K562 (cell line): Measurements from ENCODE around the gene CHD6. TPM values are rescaled to one million over a fixed set of nuclear protein-coding genes. Genes with fewer than 3 reads are reported as not detected.
A peak's percentile ranks its signal among the peaks of the same experiment; 100 is the strongest.

Source experiments
- ATAC-seq: fragments of 200-7000 bp; cut with Tn5 transposase; 3 replicates; pipeline ENCODE4 v1.9.1; 2020; ENCODE audit warnings: moderate library complexity
- BruUV-seq: library from RNA; stranded (reverse); fragments of 400-500 nt; replicated peaks from 2 replicates; lab custom pipeline; 2021; lab: Mats Ljungman, UMichigan
- CTCF ChIA-PET: fragments of 300-600 bp; formaldehyde crosslinking; extraction: SDS; loops from one replicate; lab custom pipeline; 2021; ENCODE audit warnings: low intra/inter-chr PET ratio; lab: Yijun Ruan, JAX
- POLR2A ChIA-PET: fragments of 300-600, 350-650 bp; sonication (Branson Sonifier 250); formaldehyde crosslinking; extraction: SDS; loops from one replicate; lab custom pipeline; 2021; ENCODE audit warnings: antibody characterized with exemption, inconsistent platforms; lab: Yijun Ruan, JAX
- DNase-seq, 4 experiments: peaks; one replicate each; pipeline versions ENCODE4 v3.0.0 to v3.0.0-alpha.2; 2011 to 2018; ENCODE audit warnings: low spot score in 3 of 4, mixed read lengths in 3 of 4; ENCODE audit errors: extremely low read depth in 1 of 4
- FAIRE-seq: peaks from 2 replicates; lab custom pipeline; 2011; peaks lifted over from hg19 to GRCh38; lab: Jason Lieb, UNC
- H2AFZ ChIP-seq: 2 replicates; pipeline ENCODE4 v1.6.0; 2011; ENCODE audit warnings: low read depth, low read length, control low read depth, inconsistent platforms
- H3K27ac ChIP-seq: fragments of 200-600 bp; 3 replicates; pipeline ENCODE4 v1.8.0; 2011; ENCODE audit warnings: low read depth, mild to moderate bottlenecking, control low read depth, inconsistent platforms, low read length, moderate library complexity, mixed read lengths; ENCODE audit errors: extremely low read depth
- H3K27me3 ChIP-seq, 2 experiments: fragments of 300-600 bp in 1 of 2; 2 replicates in 1 of 2; 3 replicates in 1 of 2; pipeline versions ENCODE4 v1.6.0 to v1.8.0; 2011; ENCODE audit warnings: inconsistent platforms in 2 of 2, low read length in 2 of 2, mild to moderate bottlenecking in 1 of 2, mixed read lengths in 1 of 2, moderate library complexity in 1 of 2; ENCODE audit not compliant: control insufficient read depth in 2 of 2, insufficient read depth in 2 of 2
- H3K36me3 ChIP-seq: fragments of 300-600 bp; 3 replicates; pipeline ENCODE4 v1.8.0; 2011; ENCODE audit warnings: mild to moderate bottlenecking, low read length, inconsistent platforms; ENCODE audit not compliant: control insufficient read depth, insufficient read depth
- H3K4me1 ChIP-seq, 2 experiments: fragments of 200-600 bp in 1 of 2; replicated peaks in 1 of 2; 2 replicates in 1 of 2; 3 replicates in 1 of 2; pipeline versions ENCODE4 v1.5.1 to v1.8.0; 2011; ENCODE audit warnings: inconsistent platforms in 2 of 2, low read length in 2 of 2, mild to moderate bottlenecking in 1 of 2, mixed read lengths in 1 of 2, moderate library complexity in 1 of 2; ENCODE audit not compliant: control insufficient read depth in 2 of 2, insufficient read depth in 2 of 2
- H3K4me2 ChIP-seq: 2 replicates; pipeline ENCODE4 v1.6.1; 2011; ENCODE audit warnings: low read length, control low read depth, inconsistent platforms, mixed read lengths; ENCODE audit not compliant: insufficient read depth
- H3K4me3 ChIP-seq: fragments of 200-600 bp; sonication (generic), shearing (Covaris generic); 2 replicates; pipeline ENCODE4 v1.5.1; 2016; ENCODE audit warnings: control low read depth, inconsistent platforms
- H3K79me2 ChIP-seq: fragments of 200-600 bp; 3 replicates; pipeline ENCODE4 v1.8.0; 2011; ENCODE audit warnings: low read length, inconsistent platforms; ENCODE audit not compliant: control insufficient read depth, insufficient read depth
- H3K9ac ChIP-seq, 2 experiments: 2 replicates each; pipeline versions ENCODE4 v1.6.0 to v1.6.1; 2011; ENCODE audit warnings: low read depth in 2 of 2, low read length in 2 of 2, control low read depth in 1 of 2, inconsistent platforms in 1 of 2, mild to moderate bottlenecking in 1 of 2, mixed read lengths in 1 of 2; ENCODE audit not compliant: insufficient read depth in 1 of 2
- H3K9me1 ChIP-seq: one replicate; pipeline ENCODE4 v1.6.0; 2011; ENCODE audit warnings: inconsistent platforms, mild to moderate bottlenecking, low read length, moderate library complexity; ENCODE audit not compliant: control insufficient read depth, insufficient read depth
- H3K9me3 ChIP-seq: replicated peaks from 2 replicates; pipeline ENCODE4 v1.5.1; 2011; ENCODE audit warnings: low read depth, low read length, inconsistent platforms; ENCODE audit not compliant: control insufficient read depth, insufficient read depth
- H4K20me1 ChIP-seq: replicated peaks from 2 replicates; pipeline ENCODE4 v1.6.1; 2011; ENCODE audit warnings: low read length, inconsistent platforms, mixed read lengths; ENCODE audit not compliant: control insufficient read depth, insufficient read depth
- CBFA2T3 ChIP-seq: fragments of 450-650 bp; IDR thresholded peaks from 2 replicates; pipeline ENCODE4 v1.6.1; 2017
- CBX3 ChIP-seq, 2 experiments: IDR thresholded peaks; 1 replicate in 1 of 2; 2 replicates in 1 of 2; pipeline ENCODE4 v1.6.1; 2012; ENCODE audit warnings: inconsistent platforms in 2 of 2, low read length in 2 of 2, borderline replicate concordance in 1 of 2, control low read depth in 1 of 2
- CC2D1A ChIP-seq: fragments of 450-650 bp; IDR thresholded peaks from 2 replicates; pipeline ENCODE4 v1.6.1; 2017; ENCODE audit warnings: mild to moderate bottlenecking
- DMBX1 ChIP-seq: fragments of 250-450 bp; sonication (Bioruptor Pico); IDR thresholded peaks from 2 replicates; pipeline ENCODE4 v1.8.0; 2022; ENCODE audit warnings: inconsistent platforms, mild to moderate bottlenecking, moderate library complexity, borderline replicate concordance
- EP400 ChIP-seq: fragments of 450-650 bp; IDR thresholded peaks from 2 replicates; pipeline ENCODE4 v1.6.1; 2017; ENCODE audit warnings: antibody characterized with exemption, mild to moderate bottlenecking, moderate library complexity
- FIP1L1 ChIP-seq: fragments of 200-400 bp; formaldehyde crosslinking; IDR thresholded peaks from 2 replicates; pipeline ENCODE4 v1.6.1; 2018; ENCODE audit warnings: mild to moderate bottlenecking, low read depth, low read length; ENCODE audit not compliant: poor library complexity, severe bottlenecking
- FOSL1 ChIP-seq: fragments of 200-800 bp; sonication (Bioruptor generic); conservative IDR thresholded peaks from 2 replicates; pipeline ENCODE4 v1.6.1; 2016; ENCODE audit warnings: missing genetic modification characterization, missing compliant biosample characterization
- KDM1A ChIP-seq, 2 experiments: fragments of 450-650 bp; IDR thresholded peaks; 2 replicates each; pipeline ENCODE4 v1.6.1; 2016; ENCODE audit warnings: mild to moderate bottlenecking in 2 of 2
- KDM4B ChIP-seq, 2 experiments: fragments of 450-650 bp in 1 of 2; sonication (generic) in 1 of 2; IDR thresholded peaks; 2 replicates each; pipeline ENCODE4 v1.6.1; 2016 to 2017; ENCODE audit warnings: borderline replicate concordance in 2 of 2, antibody characterized with exemption in 1 of 2, low read depth in 1 of 2, mild to moderate bottlenecking in 1 of 2
- KLF16 ChIP-seq: IDR thresholded peaks from 2 replicates; pipeline ENCODE4 v1.6.1; 2016; ENCODE audit warnings: antibody characterized with exemption
- MTF1 ChIP-seq: fragments of 250-450 bp; sonication (Bioruptor Pico); IDR thresholded peaks from 2 replicates; pipeline ENCODE4 v1.9.0; 2021; ENCODE audit warnings: moderate library complexity, mild to moderate bottlenecking, inconsistent platforms, borderline replicate concordance
- MXI1 ChIP-seq: IDR thresholded peaks from 2 replicates; pipeline ENCODE4 v1.6.1; 2011; ENCODE audit warnings: low read depth, mild to moderate bottlenecking, improper control_type of control experiment, low read length
- PHF20 ChIP-seq: fragments of 450-650 bp; IDR thresholded peaks from 2 replicates; pipeline ENCODE4 v1.6.1; 2018; ENCODE audit not compliant: partially characterized antibody
- POLR2B ChIP-seq: fragments of 450-650 bp; IDR thresholded peaks from 2 replicates; pipeline ENCODE4 v1.6.1; 2018; ENCODE audit warnings: low read depth; ENCODE audit not compliant: partially characterized antibody
- PYGO2 ChIP-seq: fragments of 450-650 bp; IDR thresholded peaks from 2 replicates; pipeline ENCODE4 v1.6.1; 2016; ENCODE audit warnings: mild to moderate bottlenecking, missing genetic modification characterization, moderate library complexity, missing compliant biosample characterization
- RBM25 ChIP-seq: fragments of 200-400 bp; formaldehyde crosslinking; IDR thresholded peaks from 2 replicates; pipeline ENCODE4 v1.6.1; 2018; ENCODE audit warnings: low read length, low read depth, moderate library complexity; ENCODE audit not compliant: severe bottlenecking
- TRIM24 ChIP-seq, 2 experiments: fragments of 450-650 bp; IDR thresholded peaks; 2 replicates each; pipeline ENCODE4 v1.6.1; 2016
- TRIM28 ChIP-seq: fragments of 450-650 bp; IDR thresholded peaks from 2 replicates; pipeline ENCODE4 v1.6.1; 2017
- ZFPM2 ChIP-seq: fragments of 250-450 bp; sonication (Bioruptor Pico); IDR thresholded peaks from 2 replicates; pipeline ENCODE4 v1.5.1; 2022; ENCODE audit warnings: mild to moderate bottlenecking
- ZNF146 ChIP-seq: IDR thresholded peaks from one replicate; pipeline ENCODE4 v1.6.1; 2018; ENCODE audit warnings: missing compliant biosample characterization; ENCODE audit not compliant: unreplicated experiment
- WGBS: fragments of 100-300 bp; shearing (Covaris generic); methylation state at CpG from one replicate; pipeline ENCODE4 v1.1.6; 2016; ENCODE audit warnings: low coverage, mixed read lengths; ENCODE audit not compliant: insufficient coverage; ENCODE audit errors: missing lambda C conversion rate; 5-methylcytosine and 5-hydroxymethylcytosine counted together
- in situ Hi-C: fragments of 300-500 bp; cut with MboI; formaldehyde crosslinking; loops from 4 replicates; pipeline ENCODE4 v1.15.0; 2018; ENCODE audit warnings: inconsistent platforms, mixed read lengths
- intact Hi-C: fragments of 100-400 bp; cut with micrococcal nuclease; formaldehyde crosslinking; loops from 2 replicates; pipeline ENCODE4 v1.14.2; 2022
- polyA plus RNA-seq, 8 experiments: library from polyadenylated mRNA; depleted of rRNA in 4 of 8; stranded (reverse) in 5 of 8; unstranded in 3 of 8; fragments of >200 nt; fragmentation: Nextera tagmentation in 2 of 8; fragmentation: Illumina TruSeq in 1 of 8; extraction: Ambion mirVana in 2 of 8; extraction: Trizol in 1 of 8; gene quantifications; 2 replicates each; pipeline versions ENCODE4 v1.2.1 to v1.2.3, GENCODE V29; 2011 to 2014; ENCODE audit warnings: inconsistent platforms in 1 of 8, missing spikeins in 1 of 8
- total RNA-seq, 7 experiments: library from RNA; depleted of rRNA in 6 of 7; stranded (reverse); fragments of >200 nt in 6 of 7; fragmentation: Illumina TruSeq in 2 of 7; extraction: Trizol in 2 of 7; gene quantifications; 2 replicates each; pipeline versions ENCODE4 v1.2.1 to v1.2.3, GENCODE V29; 2011 to 2021; ENCODE audit warnings: low replicate concordance in 1 of 7

Gene CHD6
- total and polyA plus RNA-seq, 9 of the 15 experiments (the other 6 are each of a cell fraction or from before 2014, with no cell fraction given), result 3.9 to 24.2 (median 12.8) TPM

DNA sequence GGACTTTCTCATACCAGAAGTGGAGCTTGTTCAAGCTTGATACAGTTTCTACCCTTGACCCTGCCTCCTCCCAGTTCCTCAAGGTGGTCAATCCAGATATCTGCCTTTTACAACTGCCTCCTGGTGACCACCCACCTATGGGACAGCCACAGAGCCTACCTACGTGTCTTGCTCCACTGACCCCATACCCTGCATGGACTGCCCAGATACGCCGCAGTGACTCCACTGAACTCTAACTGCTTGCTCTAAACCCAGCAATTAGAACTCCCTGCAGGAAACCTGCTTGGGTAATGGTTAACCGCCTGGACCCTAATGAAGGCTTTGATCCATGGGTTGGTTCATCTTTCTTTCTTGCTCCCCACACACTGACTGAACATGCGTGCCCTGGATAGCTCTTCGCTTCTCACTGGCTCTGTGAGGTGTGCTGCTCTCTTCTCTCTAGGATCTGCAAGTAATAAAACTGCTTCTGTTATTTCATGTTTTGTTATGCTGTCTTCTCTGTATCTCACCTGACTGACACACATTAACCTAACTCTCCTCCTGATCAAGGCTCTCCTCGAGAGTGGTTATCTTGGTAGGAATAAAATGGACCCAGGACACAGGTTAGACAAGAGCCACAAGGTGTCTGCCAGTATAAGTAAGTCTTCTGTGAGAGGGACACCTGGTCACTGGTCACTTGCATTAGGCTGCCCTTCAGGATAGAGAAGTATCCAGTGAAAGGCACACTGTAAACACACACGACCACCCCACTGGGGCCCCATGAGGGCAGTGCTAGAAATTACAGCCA lies 79.2 kb downstream of the CHD6 start (continued):
- TF ChIP-seq DMBX1, result no peak
- no peak for TF ChIP-seq KDM4B (IDR thresholded peaks at IDR 0.05; ENCODE audit: borderline replicate concordance in 2 of 2, low read depth in 1 of 2)
- TF ChIP-seq MTF1 (CRISPR knock-in tag), result no peak

DNA sequence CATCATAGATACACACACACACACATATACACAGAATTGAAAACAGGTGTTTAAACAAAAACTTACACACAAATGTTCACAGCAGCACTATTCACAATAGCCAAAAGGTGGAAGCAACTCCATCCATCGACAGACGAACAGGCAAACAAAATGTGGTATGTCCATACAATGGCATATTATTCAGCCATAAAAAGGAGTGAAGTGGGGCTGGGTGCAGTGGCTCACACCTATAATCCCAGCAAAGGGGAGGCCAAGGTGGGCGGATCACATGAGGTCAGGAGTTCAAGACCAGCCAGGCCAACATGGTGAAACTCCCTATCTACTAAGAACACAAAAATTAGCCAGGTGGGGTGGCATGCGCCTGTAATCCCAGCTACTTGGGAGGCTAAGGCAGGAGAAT lies 80.3 kb downstream of the CHD6 start:
- Histone ChIP-seq H3K4me3 (no peak overlapping the region), H3K27me3 (no peaks in the 10 kb centered on the region), H4K20me1 (no peaks in the 10 kb centered on the region), H3K79me2 (peaks cover 27% of the 10 kb centered on the region; the same call in 2 of the 3 replicates), H3K4me1 (peaks cover 0 to 16% of the 10 kb centered on the region in 2 experiments; a peak in 3 of 5 replicates), H2AFZ (no peak overlapping the region), H3K27ac (no peak overlapping the region; the same call in 2 of the 3 replicates), H3K36me3 (peaks cover 6% of the 10 kb centered on the region; the same call in 2 of the 3 replicates), H3K9ac (no peak overlapping the region), H3K9me1 (no peaks in the 10 kb centered on the region), H3K9me3 (peaks cover 10% of the 10 kb centered on the region), H3K4me2 (no peak overlapping the region)
- ATAC-seq, result no peak
- ChIA-PET POLR2A (no interaction called here), CTCF (no interaction called here)
- no TSS peak for BruUV-seq
- in situ Hi-C loops, result no loop called here
- 92% methylated on average over 4 of the region's 4 CpGs for WGBS
- FAIRE-seq, result peak; percentile 35
- DNase-seq, result no peak
- intact Hi-C loops, result no loop called here
- peak; percentile 22 to 50; a peak in 1 of 4 replicates for TF ChIP-seq KDM1A (IDR thresholded peaks at IDR 0.05)
- TF ChIP-seq EP400, result 0 out of 2 replicates have a peak, but pooled peaks have one; percentile 16
- no peak for TF ChIP-seq FOSL1
- peak in 1 of 2 experiments; percentile 24; a peak in 1 of 4 replicates for TF ChIP-seq TRIM24 (IDR thresholded peaks at IDR 0.05)
- TF ChIP-seq MXI1, result no peak
- no peak for TF ChIP-seq POLR2B
- TF ChIP-seq PHF20, result peak; percentile 22
- TF ChIP-seq PYGO2 (tag), result no peak
- 0 out of 2 replicates have a peak, but pooled peaks have one; percentile 51 for TF ChIP-seq CC2D1A
- peak; percentile 35; the same call in 1 of the 2 replicates for TF ChIP-seq TRIM28
- peak; percentile 9 for TF ChIP-seq RBM25
- peak; percentile 93 for TF ChIP-seq ZNF146 (CRISPR knock-in tag)
- TF ChIP-seq ZFPM2 (CRISPR knock-in tag), result no peak
- no peak for TF ChIP-seq FIP1L1
- TF ChIP-seq CBX3 (IDR thresholded peaks at IDR 0.05; ENCODE audit: borderline replicate concordance in 1 of 2, low read length in 2 of 2), result peak in 1 of 2 experiments; percentile 74; a peak in 1 of 3 replicates
- 0 out of 2 replicates have a peak, but pooled peaks have one; percentile 4 for TF ChIP-seq CBFA2T3
- no peak for TF ChIP-seq KLF16
